IPS DF 4.7 (cell line): ENCODE measurements around the gene NT5C.
"Not testable (repeated sequence)": the region's sequence is repeated elsewhere in the genome, so short reads cannot be mapped to it uniquely, and the experiment has no call there.

Source experiments
- DNase-seq: peaks from one replicate; pipeline ENCODE4 v3.0.0-alpha.2; 2013; ENCODE audit warnings: low spot score; ENCODE audit errors: extremely low read depth

The NT5C gene

DNA sequence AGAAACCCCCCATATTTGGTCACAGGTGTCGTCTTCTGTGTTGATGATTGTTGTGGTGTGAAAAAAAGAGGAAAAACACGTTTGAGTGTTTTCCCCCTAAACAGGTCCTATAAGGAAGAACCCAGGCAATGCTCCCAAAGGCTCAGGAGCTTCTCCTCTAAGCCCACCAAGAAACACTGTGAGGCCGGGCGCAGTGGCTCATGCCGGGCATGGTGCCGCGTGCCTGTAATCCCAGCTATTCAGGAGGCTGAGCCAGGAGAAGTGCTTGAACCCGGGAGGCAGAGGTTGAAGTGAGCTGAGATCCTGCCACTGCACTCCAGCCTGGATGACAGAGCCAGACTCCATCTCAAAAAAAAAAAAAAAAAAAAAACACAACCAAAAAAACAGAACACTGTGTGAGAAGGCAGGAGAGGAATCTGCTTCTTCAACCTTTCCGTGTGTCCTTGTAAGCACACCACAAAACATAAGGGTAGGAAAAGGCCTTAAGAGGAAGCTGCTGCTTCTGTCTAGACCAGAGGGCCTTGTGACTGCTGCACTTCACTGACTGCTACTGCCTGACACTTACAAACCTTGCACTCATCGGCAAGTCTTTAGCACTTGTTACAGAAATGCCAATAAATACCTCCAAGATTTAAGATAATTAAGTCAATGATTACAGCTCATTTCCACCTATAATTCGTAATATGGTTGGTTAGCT lies 13.4 kb upstream of the NT5C start:
- DNase-seq = no peak

DNA sequence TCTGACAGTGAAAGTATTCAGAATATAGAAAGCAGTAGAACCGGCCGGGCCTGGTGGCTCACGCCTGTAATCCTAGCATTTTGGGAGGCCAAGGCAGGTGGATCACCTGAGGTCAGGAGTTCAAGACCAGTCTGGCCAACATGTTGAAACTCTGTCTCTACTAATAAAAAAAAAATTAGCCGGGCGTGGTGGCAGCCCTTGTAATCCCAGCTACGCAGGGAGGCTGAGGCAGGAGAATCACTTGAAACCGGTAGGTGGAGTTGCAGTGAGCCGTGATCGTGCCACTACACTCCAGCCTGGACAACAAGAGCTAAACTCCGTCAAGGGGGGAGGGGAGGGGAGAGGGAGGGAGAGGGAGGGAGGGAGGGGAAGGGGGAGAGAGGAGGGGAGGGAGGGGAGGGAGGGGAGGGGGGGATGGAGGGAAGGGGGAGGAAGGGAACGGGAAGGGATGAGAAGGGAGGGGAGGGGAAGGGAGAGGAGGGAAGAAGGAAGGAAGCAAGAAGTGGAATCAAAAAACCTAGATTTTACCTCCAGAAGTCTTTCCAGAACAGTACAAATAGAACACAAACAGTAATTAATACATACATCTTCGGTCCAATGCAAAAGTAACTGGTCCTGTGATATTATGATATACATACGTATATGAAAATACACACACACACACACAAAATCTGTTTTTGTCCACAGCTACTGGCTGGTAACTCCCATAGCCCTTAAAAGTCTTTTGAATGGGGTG lies 10.9 kb upstream of the NT5C start:
- no peak for DNase-seq

DNA sequence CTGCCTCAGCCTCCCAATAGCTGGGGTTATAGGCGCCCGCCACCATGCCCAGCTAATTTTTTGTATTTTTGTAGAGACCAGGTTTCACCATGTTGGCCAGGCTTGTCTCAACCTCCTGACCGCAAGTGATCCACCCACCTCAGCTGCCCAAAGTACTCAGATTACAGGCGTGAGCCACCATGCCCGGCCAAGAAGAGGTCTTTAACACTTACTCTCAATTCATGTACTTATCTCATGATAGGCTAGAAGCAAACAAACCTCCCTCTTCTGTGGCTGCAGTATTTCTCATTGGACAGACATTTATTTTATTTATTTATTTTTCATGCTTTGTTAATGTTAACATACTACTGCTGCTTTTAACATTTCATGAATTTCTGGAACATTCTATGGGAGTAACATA lies 7.0 kb upstream of the NT5C start:
- DNase-seq = no peak

GRCh38 chr17:75137762-75138161 lies 6.2 kb upstream of the NT5C start:
- not testable (repeated sequence) for DNase-seq

GRCh38 chr17:75135946-75136345 lies 4.4 kb upstream of the NT5C start:
- no peak for DNase-seq

DNA sequence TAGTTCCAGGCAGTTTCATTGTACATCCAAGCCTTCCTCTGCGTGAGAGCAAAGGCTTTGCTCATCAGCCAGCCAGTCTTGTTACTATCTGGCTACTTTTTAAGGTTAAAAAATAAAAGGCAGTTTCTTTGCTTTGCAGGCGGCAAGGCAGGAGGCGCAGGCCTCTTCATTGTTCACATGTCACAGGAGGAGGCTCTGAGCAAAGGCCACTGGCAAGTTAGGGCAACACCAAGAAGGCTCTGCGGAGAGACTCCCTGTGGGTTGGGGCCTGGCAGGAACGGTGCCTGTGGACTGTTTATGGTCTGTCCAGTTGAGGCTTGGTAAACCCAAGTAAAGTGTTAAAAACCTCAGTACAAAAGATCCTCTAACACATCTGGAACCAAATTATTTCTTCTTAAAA lies 3.9 kb upstream of the NT5C start:
- no peak for DNase-seq

DNA sequence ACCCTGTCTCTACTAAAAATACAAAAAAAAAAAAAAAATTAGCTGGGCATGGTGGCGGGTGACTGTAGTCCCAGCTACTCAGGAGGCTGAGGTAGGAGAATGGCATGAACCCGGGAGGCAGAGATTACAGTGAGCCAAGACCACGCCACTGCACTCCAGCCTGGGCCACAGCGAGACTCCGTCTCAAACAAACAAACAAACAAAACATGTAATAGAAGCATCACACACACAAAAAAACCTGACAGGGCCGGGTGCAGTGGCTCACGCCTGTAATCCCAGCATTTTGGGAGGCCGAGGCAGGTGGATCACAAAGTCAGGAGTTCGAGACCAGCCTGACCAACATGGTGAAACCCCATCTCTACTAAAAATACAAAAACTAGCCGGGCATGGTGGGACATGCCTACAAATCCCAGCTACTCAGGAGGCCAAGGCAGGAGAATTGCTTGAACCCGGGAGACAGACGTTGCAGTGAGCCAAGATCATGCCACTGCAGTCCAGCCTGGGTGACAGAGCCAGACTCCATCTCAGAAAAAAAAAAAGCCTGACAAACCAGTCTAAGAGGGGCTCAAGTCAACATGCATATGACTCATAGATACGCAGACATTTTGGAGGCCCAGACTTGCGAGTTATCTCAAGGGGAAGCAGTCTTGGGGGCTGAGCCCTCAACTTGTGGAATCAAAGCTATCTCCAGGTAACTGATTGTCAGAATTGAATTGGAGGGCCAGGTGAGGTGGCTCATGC lies 2.2 kb upstream of the NT5C start:
- not testable (repeated sequence) for DNase-seq

GRCh38 chr17:75133001-75133400 lies 1.5 kb upstream of the NT5C start:
- no peak for DNase-seq

GRCh38 chr17:75132018-75133000 lies 767 bp upstream of the NT5C start:
- not testable (repeated sequence) for DNase-seq

DNA sequence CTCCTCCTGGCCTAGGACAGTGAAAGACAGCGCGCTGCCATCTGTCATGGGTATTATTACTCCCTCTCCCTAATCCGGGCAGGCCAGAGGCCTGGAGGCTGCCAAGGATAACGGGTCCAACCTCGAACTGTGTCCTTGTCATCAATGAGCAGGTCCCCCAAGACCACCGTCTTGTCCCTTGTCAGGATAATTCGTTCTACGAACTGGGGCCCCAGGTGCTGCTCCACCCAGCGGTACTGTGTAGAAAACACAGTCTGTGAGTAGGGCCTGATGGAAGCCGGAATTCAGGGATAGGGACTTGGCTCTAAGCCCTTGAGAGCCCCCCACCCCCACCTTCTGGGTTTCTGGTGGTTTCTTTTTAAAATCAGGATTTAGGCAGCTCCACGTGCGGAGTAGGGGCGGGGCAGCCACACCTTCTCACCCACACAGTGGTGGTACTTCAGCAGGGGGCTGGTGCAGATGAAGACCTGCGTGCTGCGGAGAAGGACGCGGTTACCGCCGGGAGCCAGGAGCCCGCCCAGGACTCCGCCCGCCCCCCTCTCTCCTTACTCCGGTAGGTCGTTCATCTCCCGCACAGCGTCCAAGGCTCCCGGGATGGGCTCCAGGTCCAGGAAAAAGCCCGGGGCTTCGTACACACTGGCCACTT lies 787 bp downstream of the NT5C start:
- no peak for DNase-seq

- no peak for DNase-seq
Measured at GRCh38 chr17:75130059-75130631, 1.4 kb downstream of the NT5C start.

GRCh38 chr17:75129576-75129975 lies 2.0 kb downstream of the NT5C start:
- no peak for DNase-seq

GRCh38 chr17:75128694-75129505 lies 2.6 kb downstream of the NT5C start:
- DNase-seq = no peak

DNA sequence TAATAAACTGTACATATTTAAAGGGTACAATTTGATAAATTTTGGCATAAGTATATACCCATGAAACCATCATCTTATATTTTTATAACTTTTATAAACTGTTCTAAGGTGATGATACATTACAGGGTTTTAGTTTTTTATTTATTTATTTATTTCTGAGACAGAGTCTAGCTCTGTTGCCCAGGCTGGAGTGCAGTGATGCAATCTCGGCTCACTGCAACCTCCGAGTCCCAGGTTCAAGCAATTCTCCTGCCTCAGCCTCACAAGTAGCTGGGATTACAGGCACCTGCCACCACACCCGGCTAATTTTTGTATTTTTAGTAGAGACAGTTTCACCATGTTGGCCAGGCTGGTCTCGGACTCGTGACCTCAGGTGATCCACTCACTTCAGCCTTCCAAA lies 3.6 kb downstream of the NT5C start:
- not testable (repeated sequence) for DNase-seq

GRCh38 chr17:75126954-75127353 lies 4.6 kb downstream of the NT5C start:
- no peak for DNase-seq

- DNase-seq = no peak
Measured at GRCh38 chr17:75125984-75126383, 5.6 kb downstream of the NT5C start.

- no peak for DNase-seq
Measured at GRCh38 chr17:75124819-75125162, 6.8 kb downstream of the NT5C start.

GRCh38 chr17:75124041-75124818 lies 7.3 kb downstream of the NT5C start:
- no peak for DNase-seq

DNA sequence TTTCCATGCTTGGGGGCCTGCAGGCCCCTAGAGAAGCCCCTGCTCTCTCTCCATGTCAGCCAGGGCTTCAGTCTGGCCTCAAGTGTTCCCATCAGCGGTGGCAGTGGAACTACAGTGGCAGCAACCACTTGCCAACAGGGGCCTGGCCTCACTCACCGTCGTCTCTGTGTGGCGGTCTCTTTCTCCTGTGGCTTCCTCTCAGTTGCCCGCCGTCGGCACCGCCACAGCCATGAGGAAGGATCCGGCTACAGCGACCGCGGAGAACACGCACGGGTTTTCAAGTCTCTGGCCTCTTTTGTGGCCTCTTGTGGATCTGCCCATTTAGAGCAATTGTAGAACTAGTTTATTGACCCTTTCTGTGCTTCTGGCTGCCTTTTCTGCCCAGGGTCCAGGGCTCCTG lies 13.2 kb downstream of the NT5C start:
- DNase-seq = no peak
